ENCODE results near the gene SCARB2. TPM values are rescaled to one million over a fixed set of nuclear protein-coding genes. Genes with fewer than 3 reads are reported as not detected.

SCARB2 gene
- total RNA-seq, 1 donor from 2014 or later, result 208 TPM

GRCh38 chr4:76155979-76156378 is 57.6 kb downstream of the SCARB2 start:
- DNase-seq (ENCODE audit: low read depth), result peak; percentile 59

- DNase-seq (ENCODE audit: low read depth), result no peak
Measured at GRCh38 chr4:76153356-76153755, 60.3 kb downstream of the SCARB2 start.

GRCh38 chr4:76148142-76148865 is 65.3 kb downstream of the SCARB2 start, which contains the start of gene NUP54:
NUP54 (minus strand) TSS chr4:76148397; CDS start chr4:76148374, 23 bp downstream.
- peak; percentile 96 for DNase-seq (ENCODE audit: low read depth)

- peak; percentile 66 for DNase-seq (ENCODE audit: low read depth)
Measured at GRCh38 chr4:76147454-76148141, 66.0 kb downstream of the SCARB2 start.

- no peak for DNase-seq (ENCODE audit: low read depth)
Measured at GRCh38 chr4:76144546-76144945, 69.1 kb downstream of the SCARB2 start.

GRCh38 chr4:76141241-76141640 is 72.4 kb downstream of the SCARB2 start:
- DNase-seq (ENCODE audit: low read depth), result no peak

- DNase-seq (ENCODE audit: low read depth), result no peak
Measured at GRCh38 chr4:76127754-76128153, 85.9 kb downstream of the SCARB2 start.

GRCh38 chr4:76125816-76126215 is 87.8 kb downstream of the SCARB2 start:
- no peak for DNase-seq (ENCODE audit: low read depth)

GRCh38 chr4:76120199-76120598 is 93.4 kb downstream of the SCARB2 start:
- DNase-seq (ENCODE audit: low read depth), result peak; percentile 38

- no peak for DNase-seq (ENCODE audit: low read depth)
Measured at GRCh38 chr4:76117536-76117935, 96.1 kb downstream of the SCARB2 start.

GRCh38 chr4:76116821-76117220 is 96.8 kb downstream of the SCARB2 start:
- DNase-seq (ENCODE audit: low read depth), result no peak

Other genes starting within 250 kb of the SCARB2 start
- gene SDAD1, start 222.9 kb downstream of the SCARB2 start, total RNA-seq, result 45.6 and 48.5 TPM in 2 replicates
- not detected in 2 replicates for gene CXCL9, start 206.3 kb downstream of the SCARB2 start, total RNA-seq
- not detected in 2 replicates for gene CXCL10, start 190.3 kb downstream of the SCARB2 start, total RNA-seq
- gene CXCL11, start 177.8 kb downstream of the SCARB2 start, total RNA-seq, result not detected in 2 replicates
- not detected in 2 replicates for gene ART3, start 139.1 kb downstream of the SCARB2 start, total RNA-seq
- gene NUP54, start 65.4 kb downstream of the SCARB2 start, total RNA-seq, result 19.4 and 20.8 TPM in 2 replicates
- 0.13 and 0.21 TPM in 2 replicates for gene FAM47E, start 37.9 kb upstream of the SCARB2 start, total RNA-seq
- 12.5 and 15.8 TPM in 2 replicates for gene STBD1, start 92.9 kb upstream of the SCARB2 start, total RNA-seq
- not detected in 2 replicates for gene CCDC158, start 207.3 kb upstream of the SCARB2 start, total RNA-seq
- 2.7 and 3.5 TPM in 2 replicates for gene SHROOM3, start 221.4 kb upstream of the SCARB2 start, total RNA-seq